ENCODE data around the gene MYRF. TPM values are rescaled to one million over a fixed set of nuclear protein-coding genes. Genes with fewer than 3 reads are reported as not detected.
A peak's percentile ranks its signal among the peaks of the same experiment; 100 is the strongest.

The MYRF gene
- total and polyA plus RNA-seq, 7 donors: 0.01 to 0.24 (median 0.11) TPM; not detected in 1

DNA sequence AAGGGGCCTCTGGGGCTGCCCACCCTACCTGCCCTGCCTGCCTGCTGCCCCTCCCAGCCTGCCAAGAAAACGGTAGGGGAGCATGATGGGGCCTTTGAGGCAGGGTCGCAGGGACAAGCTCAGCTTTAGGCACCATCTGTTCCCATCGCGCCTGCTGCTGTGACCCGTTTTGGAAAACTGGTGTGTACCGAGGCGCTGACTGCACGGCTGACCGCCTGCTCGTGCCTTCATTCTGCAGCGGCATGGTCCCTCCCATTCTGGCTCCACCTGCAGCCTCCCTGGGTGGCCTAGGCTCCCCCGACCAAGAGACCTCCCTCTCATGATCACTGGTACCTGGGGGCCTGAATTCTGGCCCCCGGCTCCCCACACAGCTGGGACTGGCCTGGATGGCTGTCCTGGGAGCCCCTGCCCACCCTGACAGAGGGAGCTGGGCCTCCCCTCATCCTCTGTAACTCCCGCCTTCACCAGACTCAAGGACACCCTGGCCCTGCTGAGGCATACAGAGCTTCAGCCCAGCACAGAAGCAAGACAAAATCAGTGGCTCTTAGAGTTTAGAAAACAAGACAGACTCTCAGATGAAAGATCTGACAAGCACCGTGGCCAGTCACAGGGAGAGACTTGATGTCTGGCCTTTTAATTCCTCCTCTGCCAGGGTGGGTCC is 6.5 kb upstream of the MYRF start:
- TF ChIP-seq, protein P1, sequence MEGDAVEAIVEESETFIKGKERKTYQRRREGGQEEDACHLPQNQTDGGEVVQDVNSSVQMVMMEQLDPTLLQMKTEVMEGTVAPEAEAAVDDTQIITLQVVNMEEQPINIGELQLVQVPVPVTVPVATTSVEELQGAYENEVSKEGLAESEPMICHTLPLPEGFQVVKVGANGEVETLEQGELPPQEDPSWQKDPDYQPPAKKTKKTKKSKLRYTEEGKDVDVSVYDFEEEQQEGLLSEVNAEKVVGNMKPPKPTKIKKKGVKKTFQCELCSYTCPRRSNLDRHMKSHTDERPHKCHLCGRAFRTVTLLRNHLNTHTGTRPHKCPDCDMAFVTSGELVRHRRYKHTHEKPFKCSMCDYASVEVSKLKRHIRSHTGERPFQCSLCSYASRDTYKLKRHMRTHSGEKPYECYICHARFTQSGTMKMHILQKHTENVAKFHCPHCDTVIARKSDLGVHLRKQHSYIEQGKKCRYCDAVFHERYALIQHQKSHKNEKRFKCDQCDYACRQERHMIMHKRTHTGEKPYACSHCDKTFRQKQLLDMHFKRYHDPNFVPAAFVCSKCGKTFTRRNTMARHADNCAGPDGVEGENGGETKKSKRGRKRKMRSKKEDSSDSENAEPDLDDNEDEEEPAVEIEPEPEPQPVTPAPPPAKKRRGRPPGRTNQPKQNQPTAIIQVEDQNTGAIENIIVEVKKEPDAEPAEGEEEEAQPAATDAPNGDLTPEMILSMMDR (IDR thresholded peaks at IDR 0.05): no peak
- intact Hi-C loops (cut with DNase I): loop anchor here in 1 of 2 donors (2.0 kb wide), 1 partner anchor 363 kb away; no protein-coding TSS in a partner anchor
- ATAC-seq (no peak), DNase-seq (no peak)
- no peak overlapping the region for H3K4me3 ChIP-seq
- H3K27me3 ChIP-seq (ENCODE audit: insufficient read depth in 3 of 3, low read length in 2 of 3): no peaks in the 10 kb centered on the region
- 69 to 75% (median 71%) methylated on average over 15 of the region's 15 CpGs for WGBS, 3 donors
- peaks cover 6% of the 10 kb centered on the region for H3K4me1 ChIP-seq
- H3K9me3 ChIP-seq: no peaks in the 10 kb centered on the region
- H3K27ac ChIP-seq: no peak overlapping the region
- H3K36me3 ChIP-seq (ENCODE audit: insufficient read depth in 1 of 2, low read depth in 1 of 2): peaks cover 0 to 21% of the 10 kb centered on the region in 2 donors

DNA sequence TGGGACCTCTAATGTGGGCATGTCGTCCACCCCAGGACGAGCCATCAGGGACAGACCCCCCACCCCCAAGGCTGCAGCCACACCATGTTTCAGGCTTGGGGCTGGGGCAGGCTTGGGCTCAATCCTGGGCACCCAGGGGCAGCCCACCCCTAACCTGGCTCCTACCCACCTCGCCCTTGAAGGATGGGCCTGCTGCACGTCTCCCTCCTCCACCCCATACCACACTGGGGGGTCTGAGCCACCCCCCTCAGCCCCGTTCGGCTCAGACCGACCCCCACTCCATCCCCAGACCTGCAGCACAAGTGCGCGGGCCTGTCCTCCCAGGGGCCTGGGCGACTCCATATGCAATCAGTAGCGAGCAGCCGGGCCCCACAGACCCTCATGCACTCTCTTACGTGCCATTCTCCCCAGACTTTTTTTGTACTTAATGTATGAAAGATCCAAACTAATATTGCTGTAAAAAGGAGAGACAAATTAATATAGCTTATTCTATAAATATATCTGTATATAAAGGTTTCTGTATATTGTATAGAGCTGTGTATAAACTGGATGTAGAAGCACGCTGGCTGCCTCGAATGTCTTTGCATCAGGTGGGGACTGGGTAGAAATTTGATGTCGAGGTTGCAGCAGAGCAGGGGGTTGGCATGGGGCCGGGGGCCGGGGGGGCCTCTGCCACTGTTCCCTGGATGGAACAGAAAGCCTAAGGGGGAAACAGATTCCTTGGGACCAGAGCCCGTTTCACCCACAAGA is 5.8 kb upstream of the MYRF start:
- ATAC-seq (no peak), DNase-seq (no peak)
- intact Hi-C loops (cut with DNase I): loop anchor here in 1 of 2 donors (2.0 kb wide), 1 partner anchor 362 kb away; no protein-coding TSS in a partner anchor
- H3K9me3 ChIP-seq: no peaks in the 10 kb centered on the region
- TF ChIP-seq, protein P1 (IDR thresholded peaks at IDR 0.05): no peak
- peaks cover 6% of the 10 kb centered on the region for H3K4me1 ChIP-seq
- WGBS, 3 donors: 80 to 82% (median 81%) methylated on average over 19 of the region's 19 CpGs
- H3K27ac ChIP-seq: no peak overlapping the region
- peaks cover 0 to 18% of the 10 kb centered on the region in 2 donors for H3K36me3 ChIP-seq (ENCODE audit: insufficient read depth in 1 of 2, low read depth in 1 of 2)
- no peaks in the 10 kb centered on the region for H3K27me3 ChIP-seq (ENCODE audit: insufficient read depth in 3 of 3, low read length in 2 of 3)
- no peak overlapping the region for H3K4me3 ChIP-seq

DNA sequence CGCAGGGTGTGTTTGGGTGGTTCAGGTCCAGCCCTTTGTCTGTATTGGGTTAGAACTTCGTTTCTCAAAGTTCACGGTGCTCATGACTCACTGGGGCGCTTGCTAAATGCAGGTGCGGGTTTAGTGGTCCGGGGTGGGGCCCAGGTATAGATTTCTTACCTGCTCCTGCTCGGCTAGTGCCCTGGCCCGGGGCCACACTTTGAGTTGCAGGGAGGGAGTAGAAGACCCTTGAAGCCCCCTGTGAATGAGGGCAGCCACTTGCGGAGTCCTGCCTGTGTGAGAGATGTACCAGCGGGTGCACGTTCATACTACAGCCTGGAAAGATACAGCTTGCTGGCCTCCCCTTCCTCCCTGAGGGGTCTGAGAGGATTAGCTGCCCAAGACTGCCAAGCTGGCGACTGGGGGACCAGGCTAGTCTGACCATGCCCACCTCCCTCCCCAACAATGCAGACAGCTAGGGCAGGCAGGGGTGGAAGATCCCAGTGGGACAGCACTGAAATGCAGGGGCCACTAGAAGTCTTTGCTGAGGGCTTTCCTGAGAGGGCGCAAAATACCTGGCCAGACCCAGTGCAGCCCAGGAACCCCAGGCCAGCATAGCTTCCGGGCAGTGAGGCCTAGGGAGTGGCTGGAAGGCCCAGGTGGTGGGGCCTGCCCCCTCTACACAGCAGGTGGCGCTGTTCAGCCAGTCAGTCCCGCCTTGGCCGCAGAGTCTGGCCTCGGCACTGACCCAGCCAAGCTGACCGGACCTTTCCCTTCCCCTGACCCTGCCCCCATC is 5.1 kb upstream of the MYRF start:
- Histone ChIP-seq H3K9me3 (no peaks in the 10 kb centered on the region), H3K27me3 (ENCODE audit: insufficient read depth in 3 of 3, low read length in 2 of 3) (peaks cover 0 to 5% (median 0%) of the 10 kb centered on the region in 3 donors), H3K4me1 (peaks cover 6% of the 10 kb centered on the region), H3K4me3 (no peak overlapping the region), H3K36me3 (ENCODE audit: insufficient read depth in 1 of 2, low read depth in 1 of 2) (peaks cover 0 to 10% of the 10 kb centered on the region in 2 donors), H3K27ac (no peak overlapping the region)
- DNase-seq (peak; percentile 84 to 89), ATAC-seq (peak; percentile 89 to 95 (median 90))
- intact Hi-C loops (cut with DNase I): loop anchor here in 1 of 2 donors (2.0 kb wide), 1 partner anchor 361 kb away; no protein-coding TSS in a partner anchor
- TF ChIP-seq, protein P1 (IDR thresholded peaks at IDR 0.05): peak; percentile 82
- WGBS, 3 donors: 55 to 77% (median 59%) methylated on average over 19 of the region's 19 CpGs

DNA sequence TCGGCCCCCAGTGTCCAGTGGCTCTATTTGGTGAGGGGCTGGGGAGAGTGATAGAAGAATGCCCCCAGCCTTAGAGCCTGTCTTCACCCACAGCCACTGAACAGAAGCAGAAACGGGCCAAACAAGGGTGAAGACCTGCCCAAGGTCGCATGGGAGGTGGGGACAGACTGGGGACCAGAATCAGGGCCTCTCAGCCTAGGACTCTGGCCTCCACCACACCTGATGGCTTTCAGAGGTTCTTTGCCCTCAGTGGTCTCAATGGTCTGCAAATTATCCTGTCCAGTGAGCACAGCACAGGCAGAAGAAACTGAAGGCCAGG is 4.5 kb upstream of the MYRF start:
- peaks cover 0 to 9% of the 10 kb centered on the region in 2 donors for H3K36me3 ChIP-seq (ENCODE audit: insufficient read depth in 1 of 2, low read depth in 1 of 2)
- peaks cover 6% of the 10 kb centered on the region for H3K4me1 ChIP-seq
- intact Hi-C loops (cut with DNase I): loop anchor here in 1 of 2 donors (2.0 kb wide), 1 partner anchor 361 kb away; no protein-coding TSS in a partner anchor

More for the DNA sequence above, 4.5 kb upstream of the MYRF start:
- H3K9me3 ChIP-seq: no peaks in the 10 kb centered on the region
- no peak overlapping the region for H3K27ac ChIP-seq
- H3K27me3 ChIP-seq (ENCODE audit: insufficient read depth in 3 of 3, low read length in 2 of 3): peaks cover 0 to 8% (median 2%) of the 10 kb centered on the region in 3 donors
- 35 to 68% (median 40%) methylated on average over 3 of the region's 3 CpGs for WGBS, 3 donors
- no peak for ATAC-seq
- TF ChIP-seq, protein P1 (IDR thresholded peaks at IDR 0.05): no peak
- DNase-seq: no peak
- no peak overlapping the region for H3K4me3 ChIP-seq

All from psoas muscle (tissue), 8 donors.